K562 (cell line): ENCODE results near the gene RNF31. TPM values are rescaled to one million over a fixed set of nuclear protein-coding genes. Genes with fewer than 3 reads are reported as not detected.

Experiments used
- ATAC-seq: fragments of 200-7000 bp; cut with Tn5 transposase; 3 replicates; pipeline ENCODE4 v1.9.1; 2020; ENCODE audit warnings: moderate library complexity
- BruUV-seq: library from RNA; stranded (reverse); fragments of 400-500 nt; replicated peaks from 2 replicates; lab custom pipeline; 2021; lab: Mats Ljungman, UMichigan
- CTCF ChIA-PET: fragments of 300-600 bp; formaldehyde crosslinking; extraction: SDS; loops from one replicate; lab custom pipeline; 2021; ENCODE audit warnings: low intra/inter-chr PET ratio; lab: Yijun Ruan, JAX
- POLR2A ChIA-PET: fragments of 300-600, 350-650 bp; sonication (Branson Sonifier 250); formaldehyde crosslinking; extraction: SDS; loops from one replicate; lab custom pipeline; 2021; ENCODE audit warnings: antibody characterized with exemption, inconsistent platforms; lab: Yijun Ruan, JAX
- DNase-seq, 4 experiments: peaks; one replicate each; pipeline versions ENCODE4 v3.0.0 to v3.0.0-alpha.2; 2011 to 2018; ENCODE audit warnings: low spot score in 3 of 4, mixed read lengths in 3 of 4; ENCODE audit errors: extremely low read depth in 1 of 4
- FAIRE-seq: peaks from 2 replicates; lab custom pipeline; 2011; peaks lifted over from hg19 to GRCh38; lab: Jason Lieb, UNC
- H2AFZ ChIP-seq: 2 replicates; pipeline ENCODE4 v1.6.0; 2011; ENCODE audit warnings: low read depth, low read length, control low read depth, inconsistent platforms
- H3K27ac ChIP-seq: fragments of 200-600 bp; 3 replicates; pipeline ENCODE4 v1.8.0; 2011; ENCODE audit warnings: low read depth, mild to moderate bottlenecking, control low read depth, inconsistent platforms, low read length, moderate library complexity, mixed read lengths; ENCODE audit errors: extremely low read depth
- H3K27me3 ChIP-seq, 2 experiments: fragments of 300-600 bp in 1 of 2; 2 replicates in 1 of 2; 3 replicates in 1 of 2; pipeline versions ENCODE4 v1.6.0 to v1.8.0; 2011; ENCODE audit warnings: inconsistent platforms in 2 of 2, low read length in 2 of 2, mild to moderate bottlenecking in 1 of 2, mixed read lengths in 1 of 2, moderate library complexity in 1 of 2; ENCODE audit not compliant: control insufficient read depth in 2 of 2, insufficient read depth in 2 of 2
- H3K36me3 ChIP-seq: fragments of 300-600 bp; 3 replicates; pipeline ENCODE4 v1.8.0; 2011; ENCODE audit warnings: mild to moderate bottlenecking, low read length, inconsistent platforms; ENCODE audit not compliant: control insufficient read depth, insufficient read depth
- H3K4me1 ChIP-seq, 2 experiments: fragments of 200-600 bp in 1 of 2; replicated peaks in 1 of 2; 2 replicates in 1 of 2; 3 replicates in 1 of 2; pipeline versions ENCODE4 v1.5.1 to v1.8.0; 2011; ENCODE audit warnings: inconsistent platforms in 2 of 2, low read length in 2 of 2, mild to moderate bottlenecking in 1 of 2, mixed read lengths in 1 of 2, moderate library complexity in 1 of 2; ENCODE audit not compliant: control insufficient read depth in 2 of 2, insufficient read depth in 2 of 2
- H3K4me2 ChIP-seq: 2 replicates; pipeline ENCODE4 v1.6.1; 2011; ENCODE audit warnings: low read length, control low read depth, inconsistent platforms, mixed read lengths; ENCODE audit not compliant: insufficient read depth
- H3K4me3 ChIP-seq: fragments of 200-600 bp; sonication (generic), shearing (Covaris generic); 2 replicates; pipeline ENCODE4 v1.5.1; 2016; ENCODE audit warnings: control low read depth, inconsistent platforms
- H3K79me2 ChIP-seq: fragments of 200-600 bp; 3 replicates; pipeline ENCODE4 v1.8.0; 2011; ENCODE audit warnings: low read length, inconsistent platforms; ENCODE audit not compliant: control insufficient read depth, insufficient read depth
- H3K9ac ChIP-seq, 2 experiments: 2 replicates each; pipeline versions ENCODE4 v1.6.0 to v1.6.1; 2011; ENCODE audit warnings: low read depth in 2 of 2, low read length in 2 of 2, control low read depth in 1 of 2, inconsistent platforms in 1 of 2, mild to moderate bottlenecking in 1 of 2, mixed read lengths in 1 of 2; ENCODE audit not compliant: insufficient read depth in 1 of 2
- H3K9me1 ChIP-seq: one replicate; pipeline ENCODE4 v1.6.0; 2011; ENCODE audit warnings: inconsistent platforms, mild to moderate bottlenecking, low read length, moderate library complexity; ENCODE audit not compliant: control insufficient read depth, insufficient read depth
- H3K9me3 ChIP-seq: replicated peaks from 2 replicates; pipeline ENCODE4 v1.5.1; 2011; ENCODE audit warnings: low read depth, low read length, inconsistent platforms; ENCODE audit not compliant: control insufficient read depth, insufficient read depth
- H4K20me1 ChIP-seq: replicated peaks from 2 replicates; pipeline ENCODE4 v1.6.1; 2011; ENCODE audit warnings: low read length, inconsistent platforms, mixed read lengths; ENCODE audit not compliant: control insufficient read depth, insufficient read depth
- HIVEP1 ChIP-seq: fragments of 250-450 bp; sonication (Bioruptor Pico); IDR thresholded peaks from 2 replicates; pipeline ENCODE4 v1.4.0; 2020; ENCODE audit warnings: mild to moderate bottlenecking
- JUNB ChIP-seq: fragments of 450-650 bp; formaldehyde crosslinking; conservative IDR thresholded peaks from 2 replicates; pipeline ENCODE4 v1.4.0; 2020; ENCODE audit warnings: mild to moderate bottlenecking
- MAFF ChIP-seq: IDR thresholded peaks from 2 replicates; pipeline ENCODE4 v1.6.1; 2012; ENCODE audit warnings: low read length, improper control_type of control experiment
- NCOA2 ChIP-seq, 2 experiments: fragments of 450-650 bp; IDR thresholded peaks; 2 replicates each; pipeline ENCODE4 v1.6.1; 2018; ENCODE audit warnings: mild to moderate bottlenecking in 2 of 2, moderate library complexity in 1 of 2; ENCODE audit not compliant: partially characterized antibody in 2 of 2
- RBM39 ChIP-seq: fragments of 200-400 bp; formaldehyde crosslinking; optimal IDR thresholded peaks from 2 replicates; pipeline ENCODE3; 2018; ENCODE audit warnings: low read depth, low read length
- SNRNP70 ChIP-seq: fragments of 200-400 bp; formaldehyde crosslinking; optimal IDR thresholded peaks from 2 replicates; pipeline ENCODE3; 2017; ENCODE audit warnings: low read depth, low read length
- TBL1XR1 ChIP-seq, 2 experiments: IDR thresholded peaks; 2 replicates each; pipeline ENCODE4 v1.6.1; 2012; ENCODE audit warnings: improper control_type of control experiment in 2 of 2, low read length in 2 of 2, mild to moderate bottlenecking in 1 of 2
- ZNF184 ChIP-seq: sonication (generic); formaldehyde crosslinking; IDR thresholded peaks from 2 replicates; pipeline ENCODE4 v1.5.0; 2020; ENCODE audit warnings: missing genetic modification reagents
- WGBS: fragments of 100-300 bp; shearing (Covaris generic); methylation state at CpG from one replicate; pipeline ENCODE4 v1.1.6; 2016; ENCODE audit warnings: low coverage, mixed read lengths; ENCODE audit not compliant: insufficient coverage; ENCODE audit errors: missing lambda C conversion rate; 5-methylcytosine and 5-hydroxymethylcytosine counted together
- in situ Hi-C: fragments of 300-500 bp; cut with MboI; formaldehyde crosslinking; loops from 4 replicates; pipeline ENCODE4 v1.15.0; 2018; ENCODE audit warnings: inconsistent platforms, mixed read lengths
- intact Hi-C: fragments of 100-400 bp; cut with micrococcal nuclease; formaldehyde crosslinking; loops from 2 replicates; pipeline ENCODE4 v1.14.2; 2022
- polyA plus RNA-seq, 8 experiments: library from polyadenylated mRNA; depleted of rRNA in 4 of 8; stranded (reverse) in 5 of 8; unstranded in 3 of 8; fragments of >200 nt; fragmentation: Nextera tagmentation in 2 of 8; fragmentation: Illumina TruSeq in 1 of 8; extraction: Ambion mirVana in 2 of 8; extraction: Trizol in 1 of 8; gene quantifications; 2 replicates each; pipeline versions ENCODE4 v1.2.1 to v1.2.3, GENCODE V29; 2011 to 2014; ENCODE audit warnings: inconsistent platforms in 1 of 8, missing spikeins in 1 of 8
- total RNA-seq, 7 experiments: library from RNA; depleted of rRNA in 6 of 7; stranded (reverse); fragments of >200 nt in 6 of 7; fragmentation: Illumina TruSeq in 2 of 7; extraction: Trizol in 2 of 7; gene quantifications; 2 replicates each; pipeline versions ENCODE4 v1.2.1 to v1.2.3, GENCODE V29; 2011 to 2021; ENCODE audit warnings: low replicate concordance in 1 of 7
- TF ChIP-seq, protein P1 (sequence below): fragments of 200-800 bp; sonication (Bioruptor generic); IDR thresholded peaks from 2 replicates; pipeline ENCODE4 v1.6.1; 2017; ENCODE audit warnings: missing genetic modification characterization, missing compliant biosample characterization

Gene RNF31
- total and polyA plus RNA-seq, 9 of the 15 experiments (the other 6 are each of a cell fraction or from before 2014, with no cell fraction given): 3.1 to 47.6 (median 19.1) TPM

GRCh38 chr14:24190416-24190815 lies 43.1 kb downstream of the RNF31 start:
- H2AFZ ChIP-seq: no peak overlapping the region
- no peak for ATAC-seq
- BruUV-seq: no TSS peak
- 91% methylated on average over 10 of the region's 10 CpGs for WGBS
- peak overlapping the region in 1 of 2 experiments; percentile 26; a peak in 1 of 4 replicates for H3K9ac ChIP-seq
- H4K20me1 ChIP-seq: peaks cover 9% of the 10 kb centered on the region; the same call in 1 of the 2 replicates
- no peak overlapping the region for H3K4me2 ChIP-seq
- no peaks in the 10 kb centered on the region for H3K27me3 ChIP-seq
- no peaks in the 10 kb centered on the region for H3K9me3 ChIP-seq
- DNase-seq: no peak
- peaks cover 3% of the 10 kb centered on the region for H3K9me1 ChIP-seq
- no peak overlapping the region for H3K27ac ChIP-seq
- in situ Hi-C loops (no loop called here), intact Hi-C loops (no loop called here)
- POLR2A ChIA-PET: interaction anchor here (1.0 kb wide), 1 partner anchor 11 kb away, joined by 3 read pairs; no protein-coding TSS in a partner anchor
- H3K4me1 ChIP-seq: peaks cover 6 to 28% of the 10 kb centered on the region in 2 experiments; a peak in 3 of 5 replicates
- no peak overlapping the region for H3K4me3 ChIP-seq
- H3K79me2 ChIP-seq: peaks cover 39% of the 10 kb centered on the region
- peaks cover 56% of the 10 kb centered on the region; the same call in 2 of the 3 replicates for H3K36me3 ChIP-seq
- TF ChIP-seq MAFF (no peak), HIVEP1 (CRISPR knock-in tag) (no peak), JUNB (no peak), NCOA2 (IDR thresholded peaks at IDR 0.05; ENCODE audit: partially characterized antibody in 2 of 2) (no peak), ZNF184 (no peak), RBM39 (no peak), SNRNP70 (no peak), TBL1XR1 (IDR thresholded peaks at IDR 0.05; ENCODE audit: low read length in 2 of 2) (no peak)
- TF ChIP-seq, protein P1, sequence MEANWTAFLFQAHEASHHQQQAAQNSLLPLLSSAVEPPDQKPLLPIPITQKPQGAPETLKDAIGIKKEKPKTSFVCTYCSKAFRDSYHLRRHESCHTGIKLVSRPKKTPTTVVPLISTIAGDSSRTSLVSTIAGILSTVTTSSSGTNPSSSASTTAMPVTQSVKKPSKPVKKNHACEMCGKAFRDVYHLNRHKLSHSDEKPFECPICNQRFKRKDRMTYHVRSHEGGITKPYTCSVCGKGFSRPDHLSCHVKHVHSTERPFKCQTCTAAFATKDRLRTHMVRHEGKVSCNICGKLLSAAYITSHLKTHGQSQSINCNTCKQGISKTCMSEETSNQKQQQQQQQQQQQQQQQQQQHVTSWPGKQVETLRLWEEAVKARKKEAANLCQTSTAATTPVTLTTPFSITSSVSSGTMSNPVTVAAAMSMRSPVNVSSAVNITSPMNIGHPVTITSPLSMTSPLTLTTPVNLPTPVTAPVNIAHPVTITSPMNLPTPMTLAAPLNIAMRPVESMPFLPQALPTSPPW (CRISPR knock-in tag): no peak
- no peak for FAIRE-seq
- CTCF ChIA-PET: no interaction called here
